Measurements from ENCODE around the gene RNF123.

Gene RNF123

GRCh38 chr3:49659756-49660155 lies 29.6 kb upstream of the RNF123 start:
- no peak for FAIRE-seq

- no peak for FAIRE-seq
Observed at GRCh38 chr3:49661281-49661680, 28.1 kb upstream of the RNF123 start.

GRCh38 chr3:49662021-49662420 lies 27.3 kb upstream of the RNF123 start:
- FAIRE-seq, result no peak

- FAIRE-seq, result no peak
Observed at GRCh38 chr3:49662720-49663413, 26.5 kb upstream of the RNF123 start.

- no peak for FAIRE-seq
Observed at GRCh38 chr3:49663831-49664230, 25.5 kb upstream of the RNF123 start.

GRCh38 chr3:49664300-49664699 lies 25.1 kb upstream of the RNF123 start:
- no peak for FAIRE-seq

- no peak for FAIRE-seq
Observed at GRCh38 chr3:49665822-49666519, 23.4 kb upstream of the RNF123 start.

- no peak for FAIRE-seq
Observed at GRCh38 chr3:49666592-49666991, 22.8 kb upstream of the RNF123 start.

- FAIRE-seq, result no peak
Observed at GRCh38 chr3:49667701-49668413, 21.5 kb upstream of the RNF123 start.

- no peak for FAIRE-seq
Observed at GRCh38 chr3:49668414-49668797, 21.0 kb upstream of the RNF123 start.

GRCh38 chr3:49668861-49669260 lies 20.5 kb upstream of the RNF123 start:
- no peak for FAIRE-seq

- FAIRE-seq, result no peak
Observed at GRCh38 chr3:49669352-49669751, 20.0 kb upstream of the RNF123 start.

GRCh38 chr3:49670940-49671290 lies 18.4 kb upstream of the RNF123 start:
- FAIRE-seq, result no peak

- no peak for FAIRE-seq
Observed at GRCh38 chr3:49671291-49672288, 17.8 kb upstream of the RNF123 start.

- FAIRE-seq, result no peak
Observed at GRCh38 chr3:49673121-49673714, 16.1 kb upstream of the RNF123 start.

GRCh38 chr3:49673715-49674496 lies 15.5 kb upstream of the RNF123 start, which contains the start of gene APEH:
Gene APEH (plus strand): TSS chr3:49674351. CDS start chr3:49674402, 51 bp downstream.
- no peak for FAIRE-seq

- no peak for FAIRE-seq
Observed at GRCh38 chr3:49674497-49674983, 14.8 kb upstream of the RNF123 start.

- FAIRE-seq, result no peak
Observed at GRCh38 chr3:49675912-49676311, 13.4 kb upstream of the RNF123 start.

GRCh38 chr3:49680493-49681231 lies 8.7 kb upstream of the RNF123 start:
- FAIRE-seq, result no peak

- no peak for FAIRE-seq
Observed at GRCh38 chr3:49681232-49681522, 8.2 kb upstream of the RNF123 start.

GRCh38 chr3:49681543-49681942 lies 7.8 kb upstream of the RNF123 start:
- no peak for FAIRE-seq
